Ishikawa (cell line): ENCODE measurements around the gene PLCH1.

Experiments
- CREB1 ChIP-seq: IDR thresholded peaks from 2 replicates; pipeline ENCODE4 v1.6.1; 2012; ENCODE audit warnings: low read depth
- EGR1 ChIP-seq: IDR thresholded peaks from 2 replicates; pipeline ENCODE4 v1.6.1; 2012
- EP300 ChIP-seq: IDR thresholded peaks from 2 replicates; pipeline ENCODE4 v1.6.1; 2012; ENCODE audit warnings: borderline replicate concordance
- FOXM1 ChIP-seq: IDR thresholded peaks from 2 replicates; pipeline ENCODE4 v1.6.1; 2012; ENCODE audit warnings: low read depth, borderline replicate concordance
- MAX ChIP-seq: IDR thresholded peaks from 2 replicates; pipeline ENCODE4 v1.6.1; 2012
- RAD21 ChIP-seq: IDR thresholded peaks from 2 replicates; pipeline ENCODE4 v1.6.1; 2012; ENCODE audit warnings: low read depth
- REST ChIP-seq: IDR thresholded peaks from 2 replicates; pipeline ENCODE4 v1.6.1; 2012; ENCODE audit warnings: low read depth, mild to moderate bottlenecking
- TAF1 ChIP-seq: IDR thresholded peaks from 2 replicates; pipeline ENCODE4 v1.6.1; 2012; ENCODE audit warnings: low read depth, mild to moderate bottlenecking
- TEAD4 ChIP-seq: IDR thresholded peaks from 2 replicates; pipeline ENCODE4 v1.6.1; 2012
- YY1 ChIP-seq: IDR thresholded peaks from 2 replicates; pipeline ENCODE4 v1.6.1; 2012; ENCODE audit warnings: low read depth
- ZBTB7A ChIP-seq: IDR thresholded peaks from 2 replicates; pipeline ENCODE4 v1.6.1; 2012; ENCODE audit warnings: low read depth

GRCh38 chr3:155504682-155505081 lies 240.2 kb downstream of the PLCH1 start:
- TF ChIP-seq TAF1 (no peak), REST (no peak), EP300 (no peak), MAX (no peak), TEAD4 (no peak), EGR1 (no peak), RAD21 (no peak), FOXM1 (no peak), ZBTB7A (no peak), CREB1 (no peak), YY1 (no peak)
